Stimulated activated CD4-positive, alpha-beta T cell treated with anti-CD3 and anti-CD28 coated beads, Interleukin-12 subunit alpha, Interleukin-12 subunit beta, amount 100 ng/mL, for 24 hours (primary cell): ENCODE measurements around the gene DENND2A.
"Not testable (repeated sequence)": the region's sequence is repeated elsewhere in the genome, so short reads cannot be mapped to it uniquely, and the experiment has no call there.

Experiments used
- DNase-seq, 2 experiments: peaks; one replicate each; pipeline ENCODE4 v3.0.0-alpha.2; 2020; ENCODE audit warnings: low read depth in 2 of 2

The DENND2A gene

DNA sequence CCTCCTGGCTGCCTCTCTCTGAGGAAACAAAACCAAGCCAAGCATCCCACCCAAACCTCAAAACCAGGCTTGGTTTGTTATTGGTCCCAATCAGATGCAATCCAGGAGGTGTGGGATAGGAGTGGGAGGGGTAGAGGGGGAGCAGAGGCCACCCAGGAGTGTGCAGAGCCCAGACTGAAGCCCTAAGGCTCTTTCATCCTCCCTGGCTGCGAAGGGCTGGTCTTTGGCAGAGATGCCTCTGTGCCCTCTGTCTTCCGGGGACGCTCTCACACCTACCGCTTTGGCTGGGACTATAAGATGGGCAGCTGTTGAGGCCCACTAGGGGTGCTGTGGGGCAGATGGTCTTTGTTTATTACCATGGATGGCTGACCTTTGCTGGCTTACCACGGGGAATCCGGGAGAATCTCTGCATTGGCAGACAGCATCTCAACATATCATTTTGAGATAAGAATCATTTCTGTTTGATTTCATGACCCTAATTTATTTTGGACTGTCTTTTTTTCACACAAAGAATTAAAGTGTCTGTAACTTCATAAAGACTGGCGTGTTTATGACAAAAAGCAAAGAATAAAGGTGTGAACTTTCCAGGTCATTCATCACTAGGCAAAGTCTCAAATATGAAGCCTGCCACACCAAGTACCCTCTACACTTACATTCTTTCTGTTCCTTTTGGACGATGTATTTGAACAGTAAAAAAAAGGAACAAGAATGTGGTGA lies 6.5 kb upstream of the DENND2A start:
- DNase-seq = no peak

DNA sequence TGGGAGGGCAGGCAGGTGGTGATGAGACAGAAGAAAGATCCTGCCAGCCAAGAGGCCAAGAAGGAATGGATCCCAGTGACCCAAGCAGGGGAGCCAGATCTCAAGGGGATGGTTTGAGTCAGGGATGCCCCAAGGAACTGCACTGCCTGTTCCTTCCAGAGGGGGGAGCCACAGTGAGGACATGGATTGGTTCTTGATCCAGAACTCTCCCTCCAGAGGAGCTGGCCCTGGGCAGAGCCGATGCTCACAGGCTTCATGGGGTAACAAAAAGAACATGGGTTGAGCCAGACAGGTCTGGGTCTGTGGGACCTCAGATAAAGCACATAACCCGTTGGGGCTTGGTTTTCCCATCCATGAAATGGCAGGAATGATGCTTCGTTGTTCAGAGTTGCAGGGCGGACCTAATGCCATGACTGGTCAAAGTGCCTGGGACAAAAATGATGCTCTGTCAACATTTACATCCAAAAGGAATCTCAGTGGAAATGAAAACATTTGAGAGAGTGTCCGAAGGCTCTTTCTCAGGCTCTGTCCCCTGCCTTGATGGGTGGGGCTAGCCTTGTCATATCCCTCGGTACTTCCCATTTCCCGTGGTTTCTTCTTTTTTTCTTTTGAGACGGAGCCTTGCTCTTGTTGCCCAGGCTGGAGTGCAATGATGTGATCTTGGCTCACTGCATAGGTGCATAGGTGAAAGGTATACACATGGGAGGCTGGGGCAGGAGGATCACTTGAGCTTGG lies 4.7 kb upstream of the DENND2A start:
- DNase-seq = no peak

DNA sequence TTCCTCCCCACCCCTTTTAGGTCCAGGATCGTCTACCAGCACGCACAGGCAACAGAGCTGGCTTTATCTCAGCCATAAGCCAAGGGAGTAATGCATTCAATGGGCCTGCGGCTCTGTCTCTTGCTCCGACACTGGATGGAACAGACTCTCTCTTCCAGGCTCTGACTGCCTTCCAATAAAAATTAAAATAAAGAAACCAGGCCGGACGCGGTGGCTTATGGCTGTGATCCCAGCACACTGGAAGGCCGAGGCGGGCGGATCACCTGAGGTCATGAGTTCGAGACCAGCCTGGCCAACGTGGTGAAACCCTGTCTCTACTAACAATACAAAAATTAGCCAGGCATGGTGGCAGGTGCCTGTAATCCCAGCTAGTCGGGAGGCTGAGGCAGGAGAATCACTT lies 4.1 kb upstream of the DENND2A start:
- not testable (repeated sequence) for DNase-seq

DNA sequence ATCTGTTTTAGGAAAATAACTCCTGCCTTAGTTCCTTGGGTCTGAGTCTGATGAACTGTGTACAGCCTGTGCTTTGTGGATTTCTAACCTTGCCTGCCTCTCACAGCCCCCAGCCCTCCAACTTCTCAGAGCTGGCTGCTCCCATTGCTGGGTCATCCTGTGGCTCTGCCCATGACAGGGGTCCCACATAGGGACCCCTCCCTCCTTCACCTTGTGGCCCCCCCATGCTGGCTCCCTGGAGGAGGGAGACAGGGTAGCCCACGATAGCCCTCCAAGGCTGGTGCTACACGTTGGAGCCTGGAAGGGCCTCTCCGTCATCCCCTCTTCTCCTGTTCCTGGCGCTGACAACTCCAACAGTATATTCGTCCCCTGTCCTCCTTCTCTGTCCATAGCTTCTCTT lies 2.8 kb upstream of the DENND2A start:
- DNase-seq = no peak

DNA sequence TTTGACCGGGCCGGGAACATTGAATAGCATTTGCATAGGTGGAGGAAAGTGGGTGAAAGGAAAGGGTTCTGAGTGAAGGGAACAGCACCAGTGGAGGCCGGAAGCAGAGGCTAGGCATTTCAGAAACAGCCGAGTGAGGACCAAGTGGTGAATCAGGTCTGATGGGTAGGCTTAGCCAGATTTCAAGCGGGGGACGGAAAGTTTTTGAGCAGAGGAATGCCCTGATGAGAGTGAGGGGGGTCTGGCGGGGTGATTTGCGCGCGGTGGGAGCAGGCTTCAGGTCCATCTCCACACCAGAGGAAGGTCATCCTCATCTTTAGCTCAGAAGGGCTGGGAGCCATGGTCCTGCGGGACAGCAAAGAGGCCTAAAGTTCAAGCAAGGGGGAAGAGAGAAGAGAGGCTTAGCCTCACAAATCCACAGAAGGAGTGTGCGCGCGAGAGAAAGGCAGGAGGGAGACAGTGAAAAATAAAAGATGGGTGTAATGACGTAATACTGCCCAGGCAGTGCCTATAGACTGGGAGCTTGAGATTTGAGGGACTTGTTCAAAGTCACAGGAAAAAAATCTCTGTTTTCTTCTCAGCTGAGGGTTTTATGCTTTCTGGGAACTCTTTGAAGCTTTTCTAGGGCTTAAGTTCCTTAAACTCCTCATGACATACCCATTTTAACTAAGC lies 1.0 kb upstream of the DENND2A start:
- no peak for DNase-seq

DNA sequence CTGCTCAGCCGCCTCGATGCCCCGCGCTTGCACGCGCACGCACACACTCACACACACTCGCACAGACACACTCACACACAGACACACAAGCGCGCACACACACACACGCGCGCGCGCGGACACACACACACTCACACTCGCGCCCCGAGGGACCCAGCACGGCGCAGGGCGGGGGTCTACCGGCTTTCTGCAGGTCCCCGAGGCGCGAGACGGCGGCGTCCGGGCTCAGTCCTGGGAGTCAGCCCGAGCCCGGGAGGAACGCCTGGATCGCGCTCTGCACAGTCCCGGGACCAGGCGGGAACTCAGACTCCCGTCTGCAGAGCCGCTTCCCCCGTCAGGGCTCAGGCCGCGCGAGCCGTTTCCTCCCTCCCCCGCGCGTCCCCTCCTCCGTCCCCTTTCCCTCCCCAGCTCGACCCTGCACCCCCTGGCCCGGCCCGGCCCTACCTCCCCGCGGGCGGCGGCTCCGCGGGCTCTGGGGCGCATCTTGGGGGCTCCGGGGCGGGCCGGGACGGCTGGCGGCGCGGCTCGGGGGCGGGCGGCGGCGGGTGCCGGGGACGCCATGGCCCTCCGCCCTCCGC lies 464 bp downstream of the DENND2A start:
- no peak for DNase-seq

DNA sequence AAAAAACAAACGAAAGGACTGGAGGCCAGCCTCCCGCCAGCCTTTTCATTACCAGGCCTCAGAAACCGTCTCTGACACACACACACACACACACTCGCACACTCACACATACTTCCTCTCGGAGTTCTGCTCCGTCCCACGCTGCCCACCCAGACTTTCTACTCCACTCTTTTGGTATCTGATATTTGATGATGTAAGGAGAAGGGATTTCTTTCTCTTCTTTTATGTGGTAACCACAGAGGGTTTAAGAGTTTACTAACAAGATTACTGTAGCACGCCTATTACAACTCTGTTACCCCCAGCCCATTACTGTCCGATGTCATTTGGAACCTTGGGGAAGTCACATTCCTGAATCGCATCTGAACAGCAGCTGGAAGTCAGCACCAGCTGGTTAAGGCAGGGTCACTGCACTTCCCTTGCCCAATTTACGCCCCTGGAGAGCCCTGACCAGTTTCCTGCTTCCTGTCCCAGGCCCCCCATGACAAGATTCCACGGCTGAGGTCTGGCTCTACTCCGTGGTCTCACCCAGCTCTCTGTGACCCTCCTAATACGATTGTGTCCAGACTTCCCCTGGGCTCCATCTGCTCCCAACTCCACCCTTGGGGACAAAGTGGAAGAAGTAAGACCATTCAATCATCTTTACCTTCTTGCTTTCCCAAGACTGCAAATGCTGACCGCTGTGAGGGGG lies 1.1 kb downstream of the DENND2A start:
- DNase-seq = no peak

DNA sequence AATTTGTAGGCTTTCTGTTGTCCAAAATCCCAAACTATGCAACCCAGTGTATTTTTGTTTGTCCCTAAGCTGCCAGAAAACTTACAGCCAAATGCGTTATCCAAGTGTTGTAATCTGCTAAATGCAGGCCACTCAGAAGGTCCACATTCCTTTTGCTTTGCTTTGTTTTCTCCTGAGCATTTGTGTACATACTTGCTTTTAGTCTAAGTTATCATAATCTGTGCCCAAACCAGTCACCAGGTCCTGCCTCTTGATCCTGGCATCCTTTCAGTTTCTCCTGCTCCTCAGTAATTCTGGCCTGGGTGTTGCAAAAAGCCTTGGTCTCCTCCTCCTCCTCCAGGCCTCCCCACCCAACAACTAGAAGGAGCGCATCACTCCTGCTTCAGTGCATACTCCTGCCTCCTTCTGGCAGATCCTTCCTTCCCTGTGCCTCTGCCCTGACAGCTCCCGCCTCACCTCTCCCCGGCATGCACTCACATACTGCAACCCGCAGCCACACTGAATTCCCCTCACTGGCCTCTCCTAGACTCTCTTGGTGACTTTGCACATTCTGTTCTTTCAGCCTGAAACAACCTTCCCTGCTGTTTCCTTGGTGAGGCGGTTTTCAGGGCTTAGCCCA lies 2.3 kb downstream of the DENND2A start:
- DNase-seq = no peak

DNA sequence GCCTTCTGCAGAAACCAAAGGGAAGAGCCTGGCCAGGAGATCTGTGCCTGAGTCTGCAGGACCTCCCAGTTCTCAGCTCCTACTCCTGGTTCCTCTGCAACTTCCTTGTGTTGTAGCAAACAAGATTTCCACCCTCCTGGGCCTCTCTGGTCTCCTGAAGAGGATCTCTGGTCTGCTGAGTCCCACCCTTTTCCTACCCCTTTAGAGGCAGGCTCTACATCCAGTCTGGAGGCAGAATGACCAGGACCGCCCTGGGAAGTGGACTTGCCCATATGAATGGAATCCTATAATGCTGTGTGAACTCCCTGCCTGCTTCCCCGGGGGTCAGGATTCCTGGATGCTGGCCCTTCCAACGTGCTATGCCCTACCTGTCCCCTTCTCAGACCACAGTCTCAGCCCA lies 3.2 kb downstream of the DENND2A start:
- no peak for DNase-seq

DNA sequence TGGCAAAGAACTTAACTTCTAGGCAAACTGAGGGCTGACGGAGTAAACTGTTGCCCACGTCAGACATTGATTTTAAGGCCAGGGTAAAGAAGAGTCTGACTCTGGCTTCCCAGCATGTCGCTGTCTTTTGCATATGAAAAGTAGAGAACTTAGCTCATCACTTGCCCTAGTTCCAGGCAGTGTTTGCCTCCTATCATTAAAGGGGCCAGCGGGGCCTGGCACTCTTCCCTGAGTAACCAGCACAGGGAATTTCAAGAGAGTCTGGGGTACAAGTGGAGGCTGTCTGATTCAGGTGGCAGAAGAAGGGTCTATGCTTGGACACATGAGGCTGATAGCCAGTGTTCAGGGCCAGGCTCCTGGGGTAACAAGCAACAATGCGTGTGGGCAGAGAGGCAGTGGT lies 4.8 kb downstream of the DENND2A start:
- no peak for DNase-seq

DNA sequence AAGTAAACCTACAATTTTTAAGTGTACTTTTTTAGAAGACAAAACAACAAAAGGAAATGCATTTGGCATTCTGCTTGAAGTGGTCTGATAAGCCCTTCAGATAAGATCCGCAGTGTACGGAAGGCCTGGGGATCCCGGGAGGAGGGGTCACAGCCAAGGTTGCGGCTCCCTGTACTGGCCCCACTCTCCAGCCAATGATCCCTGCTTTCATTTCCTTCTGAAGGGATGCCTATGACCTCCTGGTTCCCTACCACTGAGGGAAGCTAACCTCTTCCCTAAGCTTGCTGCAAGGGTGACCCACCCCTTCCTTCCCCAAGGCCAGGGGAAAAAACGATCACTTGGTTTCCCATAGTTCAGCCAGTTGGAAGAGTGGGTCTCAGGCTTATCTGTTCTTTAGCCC lies 5.3 kb downstream of the DENND2A start:
- no peak for DNase-seq

DNA sequence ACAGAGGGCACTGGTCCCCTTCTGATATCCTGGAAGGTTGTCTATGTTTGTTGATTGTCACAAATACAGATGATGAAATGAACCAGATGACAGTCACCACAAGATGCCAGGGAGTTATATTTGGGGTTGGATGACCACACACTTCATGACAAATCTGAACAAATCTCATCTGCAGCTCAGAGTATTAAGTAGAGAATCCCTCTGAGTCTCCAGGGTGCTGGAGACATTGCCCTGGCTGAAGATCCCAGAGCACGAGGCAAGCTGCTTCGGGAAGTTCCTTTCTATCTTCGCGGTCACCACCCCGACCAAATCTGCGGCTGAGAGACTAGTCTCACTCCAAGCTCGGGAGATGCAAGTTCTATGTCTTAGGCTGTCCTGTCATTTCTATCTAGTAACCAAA lies 9.0 kb downstream of the DENND2A start:
- no peak for DNase-seq

DNA sequence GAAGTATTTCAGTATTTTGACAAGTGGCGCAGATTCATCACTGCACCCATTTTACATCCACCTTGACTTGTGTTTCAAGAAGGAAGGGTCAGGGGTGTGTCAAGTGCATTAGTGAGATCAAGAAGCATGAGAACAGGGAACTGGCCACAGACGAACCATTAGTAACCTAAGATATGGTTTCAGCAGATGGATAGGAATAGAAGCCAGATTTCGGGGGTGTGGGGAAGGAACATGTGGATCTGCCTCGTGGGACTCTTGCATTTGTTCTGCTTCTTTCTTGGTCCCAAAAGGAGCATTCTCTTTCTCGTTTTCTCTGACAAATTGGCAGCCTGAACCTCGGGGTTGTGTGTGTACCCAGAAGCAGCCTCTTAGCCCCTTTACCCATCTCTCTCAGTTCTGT lies 9.6 kb downstream of the DENND2A start:
- no peak for DNase-seq

DNA sequence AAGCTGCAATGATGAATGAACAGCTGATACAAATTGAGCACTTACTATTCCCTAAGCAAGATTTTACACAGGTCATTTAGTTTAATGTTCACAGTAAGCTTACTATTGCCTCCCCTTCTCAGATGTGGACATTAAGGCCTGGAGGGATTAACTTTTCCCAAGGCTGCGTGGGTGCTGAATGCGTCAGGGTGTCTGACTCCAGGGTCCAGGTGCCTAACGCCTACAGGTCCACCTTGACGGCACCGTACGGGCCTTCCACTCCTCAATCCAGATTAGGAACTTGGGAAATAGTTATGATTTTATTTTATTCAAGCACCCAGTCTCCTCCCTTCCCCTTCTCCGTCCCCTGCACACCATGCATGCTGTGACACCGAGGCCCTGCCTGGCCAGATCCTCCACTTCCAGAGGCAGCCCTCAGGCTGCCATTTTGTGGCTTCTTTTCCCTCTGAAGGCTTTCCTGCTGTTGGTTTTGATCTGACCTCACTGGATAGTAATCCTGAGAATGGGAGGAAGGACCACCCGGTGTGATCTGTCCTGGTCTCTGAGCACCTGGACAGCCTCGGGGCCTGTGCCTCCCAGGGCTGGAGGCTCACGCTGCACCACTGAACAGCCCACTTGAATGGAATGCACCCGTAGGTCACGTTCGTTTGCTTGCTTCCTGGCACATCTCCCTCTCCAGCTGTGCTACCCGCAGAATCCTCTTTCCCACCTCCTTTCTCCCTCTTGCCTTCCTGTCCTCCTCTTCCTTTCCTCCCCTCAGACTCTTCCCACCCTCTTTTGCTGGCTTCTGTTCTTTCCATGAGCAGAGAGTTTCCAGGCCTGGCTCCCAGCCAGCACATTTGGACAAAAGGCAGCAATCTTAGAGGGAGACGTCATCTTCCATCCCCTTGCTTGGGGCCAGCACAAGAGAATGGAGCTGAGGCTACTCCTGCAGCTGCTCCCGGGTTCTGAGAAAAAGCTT lies 14.4 kb downstream of the DENND2A start:
- no peak for DNase-seq

DNA sequence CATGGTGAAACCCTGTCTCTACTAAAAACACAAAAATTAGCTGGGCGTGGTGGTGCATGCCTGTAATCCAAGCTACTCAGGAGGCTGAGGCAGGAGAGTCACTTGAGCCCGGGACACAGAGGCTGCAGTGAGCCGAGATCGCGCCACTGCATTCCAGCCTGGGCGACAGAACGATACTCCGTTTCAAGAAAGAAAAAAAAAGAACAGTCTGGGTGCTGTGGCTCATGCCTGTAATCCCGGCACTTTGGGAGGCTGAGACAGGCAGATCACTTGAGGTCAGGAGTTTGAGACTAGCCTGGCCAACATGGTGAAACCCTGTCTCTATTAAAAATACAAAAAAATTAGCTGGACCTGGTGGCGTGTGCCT lies 15.4 kb downstream of the DENND2A start:
- not testable (repeated sequence) for DNase-seq

DNA sequence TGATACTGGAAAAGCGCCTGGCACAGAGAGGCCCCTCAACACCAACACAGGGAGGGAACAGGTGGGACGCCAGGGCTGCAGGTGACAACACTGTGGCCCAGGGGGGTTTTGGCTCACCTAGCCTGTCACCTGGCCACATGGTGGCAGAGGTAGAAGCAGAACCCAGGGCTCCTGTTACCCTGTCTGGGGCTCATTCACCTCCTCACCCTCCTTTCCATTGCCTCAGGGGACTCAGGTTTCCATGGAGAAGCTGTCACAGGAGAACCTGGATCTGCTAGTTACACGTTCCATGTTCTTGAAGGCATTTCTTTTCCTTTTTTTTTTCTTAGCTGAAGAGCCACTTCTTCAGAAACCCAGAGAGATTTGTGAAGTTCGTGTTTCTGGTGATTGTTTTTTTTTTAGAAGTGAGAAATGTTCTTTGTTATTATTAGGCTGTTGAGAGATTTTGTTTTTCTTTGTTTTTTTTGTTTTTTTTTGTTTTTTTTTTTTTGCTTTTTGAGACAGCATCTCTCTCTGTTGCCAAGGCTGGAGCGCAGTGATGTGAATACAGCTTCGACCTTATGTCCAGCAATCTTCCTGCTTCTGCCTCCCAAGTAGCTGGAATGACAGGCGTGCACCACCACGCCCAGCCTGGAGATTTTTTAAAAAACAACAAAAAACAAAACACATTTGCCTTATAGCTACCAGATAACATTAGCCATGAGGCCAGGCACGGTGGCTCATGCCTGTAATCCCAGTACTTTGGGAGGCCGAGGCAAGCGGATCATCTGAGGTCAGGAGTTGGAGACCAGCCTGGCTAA lies 16.0 kb downstream of the DENND2A start:
- no peak for DNase-seq

DNA sequence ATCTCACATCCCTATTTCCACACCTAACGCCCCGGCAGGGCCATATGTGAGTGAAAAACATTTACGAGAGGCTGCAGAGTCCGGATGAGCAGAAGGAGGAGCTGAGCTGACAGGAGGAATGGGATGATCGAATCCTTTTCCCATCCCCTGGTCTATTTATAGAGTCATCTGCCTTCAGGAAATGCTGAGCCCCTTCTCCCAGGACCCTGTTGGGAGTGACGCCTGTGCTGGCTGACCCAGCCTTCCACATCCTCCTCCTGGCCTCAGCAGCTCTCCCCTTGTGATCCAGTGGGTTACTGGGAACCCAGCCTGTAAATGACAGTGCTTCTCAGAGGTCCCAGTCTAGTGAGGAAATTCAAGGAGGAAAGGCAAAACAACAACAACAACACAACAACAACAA lies 16.6 kb downstream of the DENND2A start:
- DNase-seq = no peak

DNA sequence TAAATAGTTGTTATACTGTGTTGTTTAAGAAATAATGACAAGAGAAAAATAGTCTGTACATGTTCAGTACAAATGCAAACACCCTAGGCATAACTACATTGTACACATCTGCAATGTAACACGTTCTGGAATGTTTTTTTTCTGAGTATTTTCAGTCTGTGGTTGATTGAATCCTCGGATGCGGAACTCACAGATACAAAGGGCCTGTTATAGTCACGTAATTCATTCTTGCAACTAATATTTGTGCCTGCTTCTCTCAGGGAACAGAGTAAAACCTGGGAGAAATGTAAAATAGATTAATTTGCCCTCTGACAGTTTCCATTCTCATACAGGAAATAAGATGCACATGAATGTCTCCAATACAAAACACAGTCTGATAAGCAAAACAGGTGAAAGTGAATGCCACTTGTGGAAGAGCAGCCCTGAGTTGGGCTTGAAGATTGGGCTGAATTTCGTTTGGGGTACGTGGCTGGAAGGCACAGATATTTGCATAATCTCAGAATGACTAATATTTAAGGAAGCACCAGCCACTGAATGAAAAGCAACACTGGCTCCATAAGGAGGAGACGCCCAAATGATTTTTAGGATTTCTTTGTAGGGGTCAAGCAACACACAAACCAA lies 19.1 kb downstream of the DENND2A start:
- no peak for DNase-seq

DNA sequence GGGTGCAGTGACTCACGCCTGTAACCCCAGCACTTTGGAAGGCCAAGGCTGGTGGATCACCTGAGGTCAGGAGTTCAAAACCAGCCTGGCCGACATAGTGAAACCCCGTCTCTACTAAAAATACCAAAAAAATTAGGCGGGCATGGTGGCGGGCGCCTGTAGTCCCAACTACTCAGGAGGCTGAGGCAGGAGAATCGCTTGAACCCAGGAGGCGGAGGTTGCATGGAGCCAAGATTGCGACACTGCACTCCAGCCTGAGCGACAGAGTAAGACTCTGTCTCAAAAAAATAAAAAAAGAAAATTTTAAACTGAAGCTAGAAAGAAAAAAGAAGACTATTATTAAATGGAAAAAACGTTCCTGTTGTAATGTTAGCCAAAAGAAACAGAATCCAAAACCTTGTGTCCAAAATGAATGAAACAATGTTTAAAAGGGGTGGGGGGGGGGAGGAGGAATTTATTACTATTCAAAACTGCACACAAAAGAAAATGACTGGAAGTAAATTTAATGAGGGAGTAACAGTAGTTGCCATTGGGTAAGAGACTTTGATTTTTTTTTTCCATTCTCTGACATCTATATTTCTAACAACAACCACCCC lies 20.6 kb downstream of the DENND2A start:
- DNase-seq = not testable (repeated sequence)
